Measurements from ENCODE around the gene SLC5A7. TPM values are rescaled to one million over a fixed set of nuclear protein-coding genes. Genes with fewer than 3 reads are reported as not detected.

SLC5A7 gene
- not detected in 2 replicates for total RNA-seq

DNA sequence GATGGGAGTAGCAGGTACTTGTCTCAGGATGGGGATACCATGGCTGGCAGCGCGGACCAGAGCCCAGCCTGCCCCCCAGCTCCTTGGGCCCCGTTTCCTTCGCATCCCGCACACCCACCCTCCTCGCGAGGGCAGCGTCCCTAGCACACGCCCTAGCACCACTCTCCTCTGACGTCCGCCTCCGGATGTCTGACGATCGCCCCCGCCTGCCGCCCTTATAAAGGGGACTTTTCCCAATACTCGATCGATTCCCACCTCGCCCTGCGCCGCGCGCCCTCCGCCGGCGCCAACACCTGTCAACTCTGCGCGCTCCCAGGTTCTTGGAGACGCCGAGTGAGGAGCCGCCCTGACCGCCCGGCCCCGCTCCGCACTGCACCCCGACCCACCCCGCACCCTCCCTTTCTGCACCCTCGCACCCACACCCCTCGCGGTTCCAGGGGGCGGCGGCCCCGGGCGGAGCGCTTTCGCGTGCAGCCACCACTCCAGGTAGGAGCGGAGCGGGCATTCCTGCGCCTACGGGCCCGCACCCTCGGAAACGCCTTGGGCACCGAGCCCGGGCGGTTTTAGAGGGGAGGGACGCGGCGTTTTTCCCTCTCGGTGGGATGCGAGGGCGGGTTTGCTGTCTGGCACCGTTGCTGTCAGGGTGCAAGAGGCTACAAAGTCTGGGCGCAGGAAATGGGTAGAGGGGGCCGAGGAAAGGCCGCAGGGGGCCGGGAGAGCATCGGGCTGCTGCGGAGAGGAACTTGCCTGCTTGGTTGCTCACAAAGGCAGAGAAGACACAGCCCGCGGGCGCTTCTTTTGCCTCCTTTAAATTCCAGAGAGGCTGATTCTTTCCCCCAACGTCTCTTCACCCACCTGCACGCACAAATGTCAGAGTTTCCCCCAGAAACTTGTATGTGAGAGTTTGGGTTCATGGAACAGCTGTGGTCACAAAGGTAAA, at the start of gene SLC5A7:
Gene SLC5A7 (plus strand): TSS at position 247 of the 940 bp plus-strand sequence. CDS start 1,632 bp downstream, outside the sequence.

Other genes starting within 250 kb of the SLC5A7 start
- gene RGPD4, start 159.6 kb upstream of the SLC5A7 start, total RNA-seq, result not detected in 2 replicates

All from smooth muscle cell of trachea (primary cell).